Activated CD4-positive, alpha-beta T cell treated with anti-CD3 and anti-CD28 coated beads, Interleukin-2, amount 10 ng/mL, durations not matched to agents 24 days and 14 days (primary cell): ENCODE measurements around the gene DENND1A. TPM values are rescaled to one million over a fixed set of nuclear protein-coding genes. Genes with fewer than 3 reads are reported as not detected.
A peak's percentile ranks its signal among the peaks of the same experiment; 100 is the strongest.

Experiments used
- DNase-seq: peaks from one replicate; pipeline ENCODE4 v3.0.0; 2022
- H3K27ac Mint-ChIP-seq: one replicate; pipeline ENCODE4 v1.8.0; 2022; ENCODE audit warnings: mild to moderate bottlenecking, mixed read lengths
- H3K27me3 Mint-ChIP-seq: one replicate; pipeline ENCODE4 v1.8.0; 2022; ENCODE audit warnings: mixed read lengths
- H3K36me3 Mint-ChIP-seq: one replicate; pipeline ENCODE4 v1.8.0; 2022; ENCODE audit warnings: low read depth, mild to moderate bottlenecking, mixed read lengths
- H3K4me1 Mint-ChIP-seq: one replicate; pipeline ENCODE4 v1.8.0; 2021; ENCODE audit warnings: mixed read lengths
- H3K4me3 Mint-ChIP-seq: one replicate; pipeline ENCODE4 v1.8.0; 2022; ENCODE audit warnings: mild to moderate bottlenecking, moderate library complexity, mixed read lengths
- H3K9me3 Mint-ChIP-seq: one replicate; pipeline ENCODE4 v1.8.0; 2021; ENCODE audit warnings: mixed read lengths
- intact Hi-C: fragments of 100-400 bp; cut with micrococcal nuclease; formaldehyde crosslinking; loops from one replicate; pipeline ENCODE4 v1.15.1; 2023
- total RNA-seq: library from RNA; stranded (reverse); gene quantifications from 2 replicates; pipeline ENCODE4 v1.2.3, GENCODE V29; 2022

The DENND1A gene
- total RNA-seq, 1 donor from 2014 or later, result 25.2 TPM

DNA sequence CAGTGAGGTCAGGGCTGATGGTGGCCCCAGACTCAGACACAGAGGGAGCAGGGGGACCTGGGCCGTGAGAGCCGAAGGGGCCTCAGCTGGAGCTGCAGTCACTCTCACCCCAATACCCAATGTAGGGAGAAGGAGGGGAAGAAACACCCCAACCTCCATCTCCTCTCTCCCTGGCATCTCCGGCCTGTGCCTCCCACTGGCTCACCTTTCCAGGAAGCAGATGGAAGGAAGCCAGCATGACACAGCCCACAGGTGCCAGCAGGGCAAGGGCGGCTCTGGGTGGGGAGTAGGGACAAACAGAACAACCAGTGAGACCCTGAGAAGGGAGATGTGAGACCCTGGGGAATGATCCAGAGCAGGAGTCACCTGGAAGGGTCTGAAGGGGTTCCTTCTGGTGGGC is 576.9 kb downstream of the DENND1A start:
- no peaks in the 10 kb centered on the region for H3K9me3 Mint-ChIP-seq
- DNase-seq, result no peak
- H3K36me3 Mint-ChIP-seq, result no peaks in the 10 kb centered on the region
- no peak overlapping the region for H3K27ac Mint-ChIP-seq
- peaks cover 4% of the 10 kb centered on the region for H3K4me1 Mint-ChIP-seq
- H3K4me3 Mint-ChIP-seq, result no peak overlapping the region
- intact Hi-C loops, result loop anchor here (5.0 to 10.0 kb wide), 2 partner anchors 526 to 888 kb away; partner anchors contain the start of gene PDCL
- H3K27me3 Mint-ChIP-seq, result peaks cover 6% of the 10 kb centered on the region

DNA sequence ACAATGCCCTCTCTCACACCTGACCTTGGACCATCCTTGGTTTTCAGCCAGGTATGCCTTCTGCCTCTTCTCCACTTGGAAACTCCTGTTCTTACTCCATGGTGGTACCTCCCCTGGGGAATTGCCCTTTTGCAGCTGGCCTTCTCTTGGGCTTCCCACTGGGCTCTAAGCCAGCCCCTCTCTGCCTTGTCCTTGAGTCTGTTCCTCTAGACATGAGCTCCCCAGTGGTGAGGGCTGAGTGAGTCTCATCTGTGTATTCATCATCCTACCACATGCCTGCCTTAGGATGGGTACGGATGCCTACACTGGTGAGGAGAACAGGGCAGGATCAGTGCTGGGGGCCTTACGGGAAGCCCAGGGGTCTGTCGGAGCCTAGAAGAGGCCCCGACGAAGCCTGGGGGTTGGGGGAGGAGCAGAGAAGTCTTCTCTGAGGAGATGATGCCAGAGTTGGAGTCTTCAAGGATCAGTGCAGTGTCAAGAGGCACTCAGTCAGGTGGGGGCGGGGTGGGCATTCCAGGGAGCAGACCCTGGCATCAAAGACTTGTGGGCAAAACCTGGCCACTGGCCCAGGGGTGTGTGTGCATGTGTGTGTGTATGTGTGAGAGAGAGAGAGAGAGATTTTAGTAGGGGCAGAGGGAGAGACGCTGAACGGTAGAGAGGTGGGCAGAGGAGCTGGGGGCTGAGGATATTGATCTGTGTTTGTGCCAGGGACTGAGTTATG is 579.2 kb downstream of the DENND1A start:
- Mint-ChIP-seq H3K4me3 (no peak overlapping the region), H3K9me3 (no peaks in the 10 kb centered on the region), H3K36me3 (no peaks in the 10 kb centered on the region), H3K27me3 (peaks cover 6% of the 10 kb centered on the region), H3K27ac (no peak overlapping the region), H3K4me1 (peaks cover 5% of the 10 kb centered on the region)
- DNase-seq, result no peak
- intact Hi-C loops, result loop anchor here (1.0 to 10.0 kb wide), 3 partner anchors 268 to 886 kb away; partner anchors contain the start of gene PDCL

DNA sequence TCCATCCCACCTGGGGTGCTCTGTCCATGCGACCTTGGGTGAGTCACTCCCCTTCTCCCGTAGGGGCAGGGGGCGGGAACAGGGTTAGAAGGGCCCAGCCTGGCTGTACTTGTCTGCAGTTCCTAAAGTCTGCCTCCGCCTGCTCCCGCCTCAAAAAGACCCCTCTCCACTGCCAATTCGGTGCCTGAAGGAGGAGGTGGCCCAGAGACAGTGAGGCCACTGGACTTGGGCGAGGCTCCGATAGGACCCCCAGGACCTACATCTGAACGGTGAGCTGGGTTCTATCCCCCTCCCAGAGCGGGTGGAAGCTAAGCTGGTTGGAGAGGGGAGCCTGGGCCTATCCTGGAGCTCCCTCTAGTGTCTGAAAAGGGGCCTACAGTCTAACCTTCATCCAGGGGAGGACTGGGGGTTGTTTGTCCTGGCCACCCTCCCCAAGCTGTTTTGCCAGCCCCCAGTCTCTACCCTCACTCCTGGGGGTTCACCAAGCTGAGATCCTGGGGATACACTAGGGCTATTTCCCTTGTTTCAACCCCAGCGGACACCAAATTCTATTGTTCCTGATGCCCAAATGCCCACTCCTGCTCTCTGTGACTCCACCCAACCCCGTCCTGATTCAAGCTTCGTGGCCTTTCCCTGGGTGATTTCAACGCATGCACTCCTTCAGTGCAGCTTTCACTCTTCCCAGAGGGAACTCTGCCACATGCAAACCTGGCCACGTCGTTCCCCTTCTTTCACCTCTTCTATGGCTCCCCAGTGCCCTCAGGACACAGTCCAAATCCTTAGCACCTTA is 580.0 kb downstream of the DENND1A start:
- H3K4me1 Mint-ChIP-seq, result peaks cover 6% of the 10 kb centered on the region
- no peak overlapping the region for H3K27ac Mint-ChIP-seq
- intact Hi-C loops, result loop anchor here (1.0 to 10.0 kb wide), 4 partner anchors 11 to 885 kb away; partner anchors contain the start of gene PDCL
- peaks cover 6% of the 10 kb centered on the region for H3K27me3 Mint-ChIP-seq
- no peak overlapping the region for H3K4me3 Mint-ChIP-seq
- no peaks in the 10 kb centered on the region for H3K9me3 Mint-ChIP-seq
- DNase-seq, result peak; percentile 92
- H3K36me3 Mint-ChIP-seq, result no peaks in the 10 kb centered on the region

DNA sequence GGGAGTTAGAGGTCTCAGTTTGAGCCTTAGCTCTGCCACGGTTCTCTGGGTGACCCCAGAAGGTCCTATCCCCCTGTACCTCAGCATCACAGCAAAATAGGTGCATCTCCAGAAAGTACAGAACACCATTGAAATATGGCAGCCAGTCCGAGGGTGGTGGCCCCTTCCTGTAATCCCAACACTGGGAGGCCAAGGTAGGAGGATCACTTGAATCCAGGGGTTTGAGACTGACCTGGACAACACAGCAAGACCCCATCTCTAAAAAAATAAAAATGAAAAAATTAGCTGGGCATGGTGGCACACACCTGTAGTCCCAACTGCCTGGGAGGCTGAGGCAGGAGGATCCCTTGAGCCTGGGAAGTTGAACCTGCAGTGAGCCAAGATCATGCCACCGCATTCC is 580.9 kb downstream of the DENND1A start:
- intact Hi-C loops, result loop anchor here (1.0 kb wide), 1 partner anchor 10 kb away; no protein-coding TSS in a partner anchor
- no peaks in the 10 kb centered on the region for H3K36me3 Mint-ChIP-seq
- no peaks in the 10 kb centered on the region for H3K9me3 Mint-ChIP-seq
- DNase-seq, result no peak
- peaks cover 6% of the 10 kb centered on the region for H3K27me3 Mint-ChIP-seq
- H3K4me1 Mint-ChIP-seq, result peaks cover 3% of the 10 kb centered on the region
- H3K4me3 Mint-ChIP-seq, result no peak overlapping the region
- no peak overlapping the region for H3K27ac Mint-ChIP-seq

DNA sequence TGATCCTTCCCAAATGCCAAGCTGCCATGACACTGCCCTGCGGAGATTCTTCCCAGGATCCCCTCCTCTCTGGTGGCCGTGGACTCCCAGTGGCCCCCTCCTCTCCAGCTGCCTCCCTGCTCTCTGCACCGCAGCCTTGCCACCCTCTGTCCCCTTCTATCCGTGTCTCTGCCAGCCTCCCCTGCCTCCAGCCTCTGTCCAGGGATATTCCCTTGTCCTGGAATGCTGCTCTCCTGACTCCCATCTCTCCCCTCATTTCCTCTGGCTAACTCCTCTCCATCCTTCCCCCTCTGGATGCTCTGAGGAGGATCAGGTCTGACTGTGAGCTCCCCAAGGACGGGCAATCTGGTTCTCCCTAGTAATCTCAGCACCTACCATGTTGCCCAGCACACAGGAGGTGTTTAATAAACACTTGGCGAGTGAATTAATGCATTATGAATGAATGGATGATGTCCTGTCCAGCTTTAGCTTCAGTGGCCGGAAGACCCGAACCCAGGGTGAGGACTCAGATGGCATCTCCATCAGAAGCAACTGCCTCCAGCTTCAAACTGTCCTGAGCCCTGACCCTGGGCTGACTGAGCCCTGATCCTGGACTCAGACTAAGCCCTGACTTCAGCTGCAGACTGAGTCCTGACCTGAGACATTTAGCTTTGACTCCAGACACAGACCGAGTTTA is 581.5 kb downstream of the DENND1A start:
- Mint-ChIP-seq H3K4me1 (peaks cover 2% of the 10 kb centered on the region), H3K4me3 (no peak overlapping the region), H3K9me3 (no peaks in the 10 kb centered on the region), H3K36me3 (no peaks in the 10 kb centered on the region), H3K27ac (no peak overlapping the region), H3K27me3 (peaks cover 6% of the 10 kb centered on the region)
- no peak for DNase-seq
- intact Hi-C loops, result no loop called here

DNA sequence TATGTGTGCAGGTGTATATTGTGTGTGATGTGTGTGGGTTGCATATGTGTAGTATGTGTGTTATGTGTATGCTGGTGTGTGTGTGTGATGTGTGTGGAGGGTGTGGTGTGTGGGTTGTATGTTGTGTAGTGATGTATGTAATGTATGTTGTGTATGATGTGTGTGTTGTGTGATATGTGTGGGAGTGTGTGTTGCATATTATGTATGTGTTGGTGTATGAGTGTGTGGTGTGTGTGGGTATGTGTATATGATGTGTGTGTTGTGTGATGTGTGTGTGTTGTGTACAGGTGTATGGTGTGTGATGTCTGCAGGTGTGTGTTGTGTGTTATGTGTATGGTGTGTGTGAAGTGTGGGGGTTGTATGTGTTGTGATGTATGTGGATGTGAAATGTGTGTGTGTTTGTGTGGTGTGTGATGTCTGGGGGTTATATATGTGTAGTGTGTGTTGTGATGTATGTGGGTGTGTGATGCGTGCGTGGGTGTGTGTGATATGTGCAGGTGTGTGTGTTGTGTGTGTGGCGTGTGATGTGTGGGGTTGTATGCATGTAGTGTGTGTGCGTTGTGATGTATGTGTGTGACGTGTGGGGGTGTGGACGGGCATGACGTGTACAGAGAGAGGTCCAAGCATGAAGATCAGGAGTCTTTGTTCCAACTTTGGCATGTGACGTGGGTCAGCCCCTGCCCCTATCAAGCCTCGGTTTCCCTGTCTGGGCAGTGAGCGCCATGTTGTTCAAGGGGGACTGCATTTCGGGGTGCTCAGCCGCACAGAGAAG is 582.5 kb downstream of the DENND1A start:
- Mint-ChIP-seq H3K27me3 (peaks cover 3% of the 10 kb centered on the region), H3K4me3 (no peak overlapping the region), H3K9me3 (no peaks in the 10 kb centered on the region), H3K4me1 (peaks cover 2% of the 10 kb centered on the region), H3K36me3 (no peaks in the 10 kb centered on the region), H3K27ac (no peak overlapping the region)
- intact Hi-C loops, result no loop called here
- DNase-seq, result no peak

DNA sequence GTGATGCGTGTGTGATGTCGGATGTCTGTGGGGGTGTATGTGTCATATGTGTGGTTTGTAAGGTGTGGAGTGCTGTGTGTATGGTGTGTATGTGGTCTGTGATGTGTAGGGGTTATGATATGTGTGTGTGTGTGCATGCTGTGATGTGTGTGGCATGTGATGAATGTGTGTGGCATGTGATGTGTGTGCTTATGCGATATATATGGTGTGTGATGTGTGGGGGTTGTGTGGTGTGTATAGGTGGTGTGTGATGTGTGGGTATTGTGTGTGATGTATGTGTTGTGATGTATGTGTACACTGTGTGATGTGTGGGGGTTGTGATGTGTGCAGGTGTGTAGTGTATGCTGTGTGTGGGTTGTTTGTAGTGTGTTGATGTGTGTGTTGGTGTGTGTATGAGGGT is 583.1 kb downstream of the DENND1A start:
- Mint-ChIP-seq H3K4me3 (no peak overlapping the region), H3K27me3 (peaks cover 2% of the 10 kb centered on the region), H3K4me1 (peaks cover 5% of the 10 kb centered on the region), H3K27ac (no peak overlapping the region), H3K9me3 (no peaks in the 10 kb centered on the region), H3K36me3 (no peaks in the 10 kb centered on the region)
- DNase-seq, result no peak
- intact Hi-C loops, result no loop called here

DNA sequence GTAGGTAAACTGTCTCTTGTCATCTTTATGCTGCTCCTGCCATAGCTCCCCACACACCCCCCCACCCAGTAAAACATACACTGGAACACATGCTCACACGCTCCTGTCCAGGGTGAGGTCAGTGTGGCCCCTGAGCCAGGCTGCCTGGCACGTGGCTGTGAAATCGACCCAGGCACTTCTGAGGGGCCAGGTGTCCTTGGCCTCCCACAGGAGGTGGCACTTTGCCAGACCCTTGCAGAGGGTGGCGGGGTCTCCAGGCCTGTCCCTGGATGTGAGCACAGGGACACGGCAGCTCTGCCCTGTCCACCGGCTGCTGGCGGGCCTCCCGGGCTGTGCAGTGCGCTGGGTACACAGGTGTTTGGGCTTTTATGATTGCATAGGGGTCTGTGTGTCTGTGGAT is 583.9 kb downstream of the DENND1A start:
- peaks cover 10% of the 10 kb centered on the region for H3K4me1 Mint-ChIP-seq
- intact Hi-C loops, result no loop called here

DNA sequence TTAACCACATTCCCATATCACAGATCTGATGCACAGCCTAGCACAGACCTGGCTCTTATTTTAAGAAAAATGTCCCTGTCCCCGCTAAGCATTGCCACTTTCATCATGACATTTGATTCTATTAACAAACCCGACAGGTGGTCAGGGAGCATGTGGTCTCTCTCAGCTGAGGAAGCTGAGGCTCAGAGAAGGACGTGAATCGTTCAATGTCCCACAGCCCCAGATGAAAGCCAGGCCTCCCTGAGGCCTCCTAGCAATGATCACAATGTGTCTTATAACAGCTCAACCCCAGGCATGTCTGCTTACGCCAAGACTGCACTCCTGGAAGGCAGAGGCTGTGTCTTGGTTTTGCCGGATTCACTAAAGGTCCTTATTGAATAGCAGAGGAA is 584.4 kb downstream of the DENND1A start:
- Mint-ChIP-seq H3K27ac (peak overlapping the region; percentile 68), H3K27me3 (no peaks in the 10 kb centered on the region), H3K4me1 (peaks cover 13% of the 10 kb centered on the region), H3K4me3 (no peak overlapping the region), H3K9me3 (no peaks in the 10 kb centered on the region), H3K36me3 (no peaks in the 10 kb centered on the region)
- DNase-seq, result no peak
- intact Hi-C loops, result no loop called here

More for the DNA sequence above, 583.9 kb downstream of the DENND1A start:
- Mint-ChIP-seq H3K27me3 (no peaks in the 10 kb centered on the region), H3K36me3 (no peaks in the 10 kb centered on the region), H3K4me3 (no peak overlapping the region), H3K27ac (no peak overlapping the region), H3K9me3 (no peaks in the 10 kb centered on the region)
- no peak for DNase-seq

DNA sequence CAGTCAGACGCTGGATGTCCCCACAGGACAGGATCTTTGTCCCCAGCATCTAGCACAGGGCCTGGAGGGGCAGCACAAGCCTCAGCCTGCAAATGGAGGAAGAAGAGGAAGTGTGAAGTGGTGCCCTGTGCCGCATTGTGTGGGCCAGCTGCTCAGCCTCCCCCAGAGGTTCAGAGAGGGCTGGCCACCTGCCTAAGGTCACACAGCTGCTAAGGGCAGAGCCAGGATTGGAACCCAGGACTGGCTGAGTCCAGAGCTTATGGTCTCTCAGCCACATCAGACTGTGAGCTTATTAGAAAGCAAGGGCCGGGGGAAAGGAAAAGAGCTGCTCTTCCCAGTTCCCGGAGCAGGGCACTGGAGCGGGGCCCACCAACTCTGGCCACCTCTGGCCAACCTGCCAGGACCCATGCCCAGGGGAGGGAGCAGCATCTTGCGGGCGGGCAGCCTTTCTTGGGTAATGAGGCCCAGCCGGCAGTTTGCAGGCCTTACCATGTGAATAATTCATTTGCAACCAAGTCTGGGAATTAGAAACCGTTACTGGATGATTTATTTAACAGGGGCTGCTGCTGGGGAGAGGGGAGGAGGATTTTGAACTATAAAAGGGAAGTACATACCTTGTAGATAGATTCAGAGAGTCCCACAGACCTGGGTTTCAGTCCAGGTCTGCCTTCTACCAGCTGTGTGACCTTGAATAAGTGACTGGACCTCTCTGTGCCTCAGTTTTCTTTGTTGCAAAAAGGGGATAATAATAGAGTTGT is 585.6 kb downstream of the DENND1A start:
- no peaks in the 10 kb centered on the region for H3K9me3 Mint-ChIP-seq
- no peaks in the 10 kb centered on the region for H3K36me3 Mint-ChIP-seq
- intact Hi-C loops, result no loop called here
- no peaks in the 10 kb centered on the region for H3K27me3 Mint-ChIP-seq
- H3K4me3 Mint-ChIP-seq, result no peak overlapping the region
- peaks cover 25% of the 10 kb centered on the region for H3K4me1 Mint-ChIP-seq
- H3K27ac Mint-ChIP-seq, result no peak overlapping the region
- DNase-seq, result no peak

DNA sequence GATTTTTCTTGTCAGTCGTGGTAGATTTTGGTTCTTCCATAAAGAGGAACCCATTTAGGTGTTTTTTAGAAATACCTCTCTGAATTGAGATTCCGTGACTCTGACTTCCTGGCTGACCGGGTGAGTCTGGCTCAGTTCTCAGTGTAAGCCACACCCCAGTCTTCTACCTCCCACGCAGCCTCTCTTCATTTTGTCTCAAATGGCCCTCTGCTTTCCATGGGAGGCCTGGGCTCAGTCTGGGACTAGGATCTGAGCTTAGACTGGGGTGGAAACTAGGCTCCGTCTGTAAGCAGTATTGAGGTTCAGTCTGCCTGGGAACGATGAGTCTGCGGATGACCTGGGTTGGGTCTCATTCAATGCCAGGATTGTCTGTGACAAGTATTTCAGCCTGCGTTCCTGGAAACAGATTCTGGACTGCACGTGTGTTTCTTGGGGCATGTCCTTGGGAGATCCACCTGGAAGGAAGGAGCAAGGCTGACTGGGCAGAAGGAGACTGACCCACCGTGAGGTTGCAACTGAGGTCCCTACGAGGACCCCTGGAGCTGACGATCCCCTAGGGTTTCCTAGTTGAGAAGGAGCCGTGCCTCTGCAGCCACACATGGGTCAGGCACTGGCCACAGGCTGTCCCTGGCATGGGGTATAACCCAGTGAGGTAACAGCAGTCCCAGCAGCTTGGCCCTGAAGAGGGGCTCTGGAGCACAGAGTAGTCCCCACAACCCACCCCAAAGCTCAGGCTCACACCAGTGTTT is 586.3 kb downstream of the DENND1A start:
- intact Hi-C loops, result no loop called here
- Mint-ChIP-seq H3K27me3 (no peaks in the 10 kb centered on the region), H3K9me3 (no peaks in the 10 kb centered on the region), H3K4me1 (peaks cover 33% of the 10 kb centered on the region), H3K4me3 (no peak overlapping the region), H3K36me3 (no peaks in the 10 kb centered on the region), H3K27ac (no peak overlapping the region)
- no peak for DNase-seq

DNA sequence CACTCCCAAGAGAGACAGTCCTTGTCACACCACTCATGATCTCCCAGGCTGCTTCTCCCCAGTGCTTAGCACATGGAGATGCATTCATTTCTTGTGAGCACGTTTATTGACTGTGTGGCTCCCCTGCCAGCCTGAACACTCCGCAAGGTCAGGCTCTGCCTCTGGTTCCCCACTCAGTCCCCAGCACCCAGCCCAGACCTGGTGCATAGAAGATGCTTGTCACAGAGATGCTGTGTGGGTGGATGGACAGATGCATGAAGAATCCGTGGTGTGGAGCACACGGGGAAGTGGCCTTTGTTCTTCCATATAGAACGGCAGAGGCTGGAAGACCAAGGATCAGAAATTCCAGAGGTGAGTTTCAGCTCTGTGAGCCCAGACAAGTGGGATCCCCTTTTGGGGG is 587.7 kb downstream of the DENND1A start:
- Mint-ChIP-seq H3K27ac (no peak overlapping the region), H3K36me3 (no peaks in the 10 kb centered on the region), H3K27me3 (no peaks in the 10 kb centered on the region), H3K4me3 (no peak overlapping the region), H3K9me3 (no peaks in the 10 kb centered on the region), H3K4me1 (peaks cover 37% of the 10 kb centered on the region)
- DNase-seq, result no peak
- intact Hi-C loops, result no loop called here
